ENCODE results near the gene ZNF614.

Gene ZNF614

GRCh38 chr19:51965583-51965982 is 62.6 kb downstream of the ZNF614 start:
- no peak for DNase-seq (ENCODE audit: low read depth)
- no peak overlapping the region for H3K4me3 ChIP-seq (ENCODE audit: low read depth, low read length)
- TF ChIP-seq MYC (IDR thresholded peaks at IDR 0.05; ENCODE audit: low read depth, low read length): no peak
- TF ChIP-seq POLR2A (IDR thresholded peaks at IDR 0.05; ENCODE audit: extremely low read depth, insufficient read length): no peak
- no peak for TF ChIP-seq MAX (IDR thresholded peaks at IDR 0.05; ENCODE audit: low read depth, low read length)
- no peak for TF ChIP-seq CTCF (IDR thresholded peaks at IDR 0.05; ENCODE audit: low read depth, low read length)
